GM18909 (cell line): ENCODE results near the gene ZNF575.

Experiments used
- ATAC-seq: cut with Tn5 transposase; IDR thresholded peaks from one replicate; pipeline ENCODE4 v1.9.1; 2021; ENCODE audit warnings: mild to moderate bottlenecking; ENCODE audit not compliant: unreplicated experiment, poor library complexity

Gene ZNF575

DNA sequence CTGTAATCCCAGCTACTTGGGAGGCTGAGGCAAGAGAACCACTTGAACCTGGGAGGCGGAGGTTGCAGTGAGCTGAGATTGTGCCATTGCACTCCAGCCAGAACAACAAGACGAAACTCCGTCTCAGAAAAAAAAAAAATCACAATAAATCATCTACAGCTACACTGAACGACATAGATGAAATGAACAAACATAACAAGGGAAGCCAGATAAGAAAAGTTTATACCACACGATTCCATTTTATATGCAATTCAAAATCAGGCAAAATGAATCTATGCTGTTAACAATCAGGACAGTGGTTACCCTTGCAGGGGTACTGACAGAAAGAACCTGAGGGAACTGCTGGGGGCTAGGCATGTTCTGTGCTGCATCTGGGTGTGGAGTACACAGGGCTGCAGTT lies 36.7 kb downstream of the ZNF575 start:
- no peak for ATAC-seq

DNA sequence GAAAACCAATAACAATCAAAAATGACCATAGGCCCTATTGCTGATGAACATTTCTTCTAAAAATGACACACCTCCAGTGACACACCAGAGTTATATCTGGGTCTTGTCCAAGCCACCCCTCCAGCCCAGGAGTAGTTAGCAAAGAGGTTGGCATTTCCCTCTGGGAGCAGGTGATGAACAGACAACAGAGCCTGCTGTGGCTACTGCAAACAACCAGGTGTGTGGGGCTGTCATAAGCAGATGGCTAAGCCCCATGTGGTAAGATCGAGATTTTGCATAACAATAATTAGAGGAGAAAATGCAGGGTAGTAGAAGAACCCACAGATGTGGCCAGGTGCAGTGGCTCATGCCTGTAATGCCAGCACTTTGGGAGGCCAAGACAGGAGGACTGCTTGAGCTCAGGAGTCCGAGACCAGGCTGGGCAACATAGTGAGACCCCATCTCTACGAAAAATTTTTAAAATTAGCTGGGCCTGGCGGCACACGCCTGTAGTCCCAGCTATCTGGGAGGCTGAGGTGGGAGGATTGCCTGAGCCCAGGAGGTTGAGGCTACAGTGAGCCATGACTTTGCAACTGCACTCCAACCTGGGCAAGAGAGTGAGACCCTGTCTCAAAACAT lies 37.3 kb downstream of the ZNF575 start:
- ATAC-seq = no peak

DNA sequence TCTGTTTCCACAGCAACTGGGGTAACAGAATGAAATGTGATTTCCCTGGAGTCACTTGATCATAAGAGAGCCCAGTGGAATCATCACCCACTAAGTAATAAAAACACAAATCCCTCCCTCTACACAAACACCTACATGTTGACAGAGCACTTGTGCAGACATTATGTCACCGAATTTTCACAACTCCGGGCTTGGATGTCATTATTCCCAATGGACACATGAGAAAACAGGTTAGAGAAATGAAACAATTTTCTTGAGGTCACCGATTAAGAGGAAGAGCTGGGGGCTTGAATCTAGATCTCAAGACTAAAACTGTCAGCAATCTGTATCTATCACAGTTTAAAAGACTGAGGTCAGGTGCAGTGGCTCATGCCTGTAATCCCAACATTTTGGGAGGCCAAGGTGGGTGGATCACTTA lies 39.2 kb downstream of the ZNF575 start:
- ATAC-seq = no peak

DNA sequence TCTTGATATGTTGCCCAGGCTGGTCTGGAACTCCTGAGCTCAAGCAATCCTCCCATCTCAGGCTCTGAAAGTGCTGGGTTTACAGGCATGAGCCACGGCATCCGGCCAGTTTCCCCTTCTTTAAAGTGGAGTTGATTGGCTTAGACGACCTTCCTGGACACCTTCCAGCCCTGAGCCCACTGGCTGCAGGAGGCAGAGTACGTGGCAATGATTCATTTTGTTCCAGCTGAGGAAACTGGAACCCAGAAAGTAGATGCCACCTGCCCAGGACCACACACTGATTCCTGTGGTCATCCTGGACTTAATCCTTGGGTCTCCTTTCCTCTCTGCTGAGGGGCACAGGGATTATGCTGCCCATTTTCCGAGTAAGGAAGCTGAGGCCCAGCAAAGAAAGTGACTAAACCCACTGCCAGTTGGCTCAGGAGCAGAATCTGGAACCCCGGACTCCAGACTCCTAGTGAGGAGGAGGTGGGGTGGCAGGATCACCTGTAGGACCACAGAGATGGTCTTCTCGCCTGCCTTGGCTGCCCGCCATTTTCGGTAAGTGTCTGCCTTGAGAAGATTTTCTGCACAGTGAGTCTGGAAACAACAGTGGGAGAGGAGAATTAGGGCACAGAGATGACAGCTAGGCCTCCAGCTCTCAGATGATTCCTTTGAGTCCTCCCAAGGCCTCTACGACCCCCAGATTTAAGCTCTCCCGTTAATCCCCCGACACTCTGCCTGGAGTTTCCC lies 41.6 kb downstream of the ZNF575 start:
- no peak for ATAC-seq

DNA sequence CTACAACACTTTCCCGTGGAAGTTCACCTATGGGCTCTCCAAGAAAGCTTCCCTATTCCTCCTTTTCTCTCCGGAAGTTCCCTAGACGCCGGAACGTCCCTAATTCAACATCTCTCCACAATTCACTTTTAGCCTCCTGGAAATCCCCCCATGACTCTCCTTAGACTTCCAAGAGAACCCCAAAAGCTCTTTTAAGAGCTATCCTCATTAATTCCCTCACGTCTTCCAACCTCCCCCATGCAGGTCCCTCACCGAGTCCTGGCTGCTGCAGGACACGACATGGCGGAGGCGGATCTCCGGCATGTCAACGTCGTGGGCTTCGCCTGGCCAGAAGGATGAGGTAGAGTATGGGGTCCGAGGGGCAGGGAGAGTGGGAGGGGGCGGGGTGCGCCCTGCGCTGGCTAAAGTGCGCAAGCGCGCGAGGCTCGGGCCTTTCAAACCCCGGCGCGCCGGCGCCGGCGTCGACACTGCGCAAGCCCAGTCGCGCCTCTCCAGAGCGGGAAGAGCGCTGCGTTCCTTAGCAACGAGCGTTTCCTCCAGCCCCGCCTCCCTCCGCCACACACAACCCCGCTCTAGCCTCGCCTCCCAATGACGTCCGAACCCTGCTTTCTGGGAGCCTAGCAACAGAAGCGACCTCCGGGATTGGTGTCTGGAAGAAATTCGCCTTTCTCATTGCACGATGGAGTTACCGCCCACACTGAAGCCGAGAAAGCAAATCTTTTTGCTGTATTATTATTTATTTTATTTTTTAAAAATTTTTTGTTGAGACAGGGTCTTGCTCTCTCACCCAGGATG lies 42.4 kb downstream of the ZNF575 start, which contains the start of the genes PINLYP and XRCC1:
Gene PINLYP, plus strand, starts transcription at position 646 of the 795 bp plus-strand sequence. CDS start 1,391 bp downstream, outside the sequence.
Gene XRCC1, minus strand, starts transcription at position 372 of the 795 bp plus-strand sequence. Its CDS starts 69 bp downstream, at position 303.
- peak; percentile 96 for ATAC-seq

DNA sequence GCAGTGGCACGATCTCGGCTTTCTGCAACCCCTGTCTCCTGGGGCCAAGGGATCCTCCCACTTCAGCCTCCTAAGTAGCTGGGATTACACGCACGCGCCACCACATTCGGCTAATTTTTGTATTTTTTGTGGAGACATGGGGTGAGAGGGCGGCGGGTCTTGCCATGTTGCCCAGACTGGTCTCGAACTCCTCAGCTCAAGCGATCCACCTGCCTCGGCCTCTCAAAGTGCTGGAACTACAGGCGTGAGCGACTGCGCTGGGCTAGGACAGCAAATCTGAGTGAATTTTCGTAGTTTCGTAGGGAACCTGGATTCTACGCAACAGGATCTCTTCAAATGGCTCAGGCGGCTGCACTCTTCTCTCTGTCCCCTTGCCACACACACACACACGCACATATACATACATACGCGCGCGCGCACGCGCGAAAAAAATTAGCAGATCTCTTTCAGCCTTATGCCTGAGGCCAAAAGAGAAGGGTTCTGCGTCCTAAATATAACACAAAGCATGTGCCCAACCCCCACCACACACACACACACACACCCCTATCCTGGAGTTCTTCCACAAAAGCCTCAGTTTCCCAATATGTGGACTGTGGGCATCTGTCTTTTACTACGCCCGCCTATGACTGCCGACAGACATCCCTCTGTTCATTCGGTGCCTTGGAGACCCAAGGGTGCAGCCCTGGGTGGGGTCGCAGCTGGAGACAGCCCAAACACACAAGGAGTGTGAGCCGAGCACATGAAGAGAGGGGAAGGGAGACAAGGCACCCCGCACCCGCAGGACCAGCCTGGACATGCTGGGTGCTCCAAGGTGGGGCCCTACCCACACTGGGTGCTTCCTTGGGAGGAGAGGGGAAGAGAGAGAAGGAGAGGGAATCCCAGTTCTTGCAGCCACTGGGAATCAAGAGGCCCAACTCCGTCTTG lies 43.2 kb downstream of the ZNF575 start:
- no peak for ATAC-seq

DNA sequence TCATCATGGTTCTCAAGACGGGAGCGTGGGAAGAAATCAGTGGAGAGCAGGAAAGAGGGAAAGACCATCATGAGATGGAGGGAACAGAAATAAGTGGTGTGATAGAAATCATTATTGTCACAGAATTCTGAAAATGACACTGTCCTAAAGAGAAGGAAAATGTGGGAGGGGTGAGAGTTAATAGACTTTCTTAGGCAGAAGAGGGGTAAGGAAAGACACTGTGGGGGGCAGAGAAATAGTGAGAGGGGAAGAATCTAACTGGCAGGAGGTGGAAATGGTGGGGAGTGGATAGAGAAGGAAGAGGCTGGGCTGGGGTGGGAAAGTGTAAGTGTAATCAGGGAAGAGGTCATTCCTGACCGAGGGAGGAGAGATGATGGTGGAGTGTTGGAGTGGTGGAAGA lies 45.8 kb downstream of the ZNF575 start:
- ATAC-seq = no peak

DNA sequence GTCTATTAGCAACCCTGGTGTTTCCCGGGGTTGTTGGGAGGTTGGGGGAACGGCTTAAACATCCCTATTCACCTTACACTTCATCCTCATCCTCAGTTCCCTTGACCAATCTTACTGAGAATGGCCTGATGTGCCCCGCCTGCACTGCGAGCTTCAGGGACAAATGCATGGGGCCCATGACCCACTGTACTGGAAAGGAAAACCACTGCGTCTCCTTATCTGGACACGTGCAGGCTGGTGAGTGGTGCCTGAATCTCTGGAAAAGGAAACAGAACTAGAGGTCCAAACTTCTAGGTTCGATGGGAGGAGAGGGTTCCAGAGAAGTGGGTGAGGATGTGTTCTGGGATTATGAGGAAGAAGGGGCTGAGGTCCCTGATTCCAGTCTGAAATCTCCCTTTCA lies 48.5 kb downstream of the ZNF575 start:
- no peak for ATAC-seq

DNA sequence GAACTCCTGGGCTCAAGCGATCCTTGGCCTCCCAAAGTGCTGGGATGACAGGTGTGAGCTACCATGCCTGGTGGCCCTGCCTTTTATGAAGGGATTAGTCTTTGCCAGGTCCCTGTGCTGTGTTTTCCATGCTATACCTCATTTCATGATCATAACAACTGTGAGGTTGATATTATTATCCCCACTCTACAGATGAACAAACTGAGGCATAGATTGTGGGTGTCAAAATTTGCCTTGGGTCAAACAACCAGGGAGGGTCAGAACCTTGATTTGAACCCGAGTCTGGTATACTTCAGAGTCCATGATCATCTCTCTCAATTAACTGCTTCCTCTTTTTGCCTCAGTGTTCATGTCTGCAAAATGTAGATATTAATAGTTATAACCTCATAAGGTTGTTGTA lies 49.5 kb downstream of the ZNF575 start:
- no peak for ATAC-seq

DNA sequence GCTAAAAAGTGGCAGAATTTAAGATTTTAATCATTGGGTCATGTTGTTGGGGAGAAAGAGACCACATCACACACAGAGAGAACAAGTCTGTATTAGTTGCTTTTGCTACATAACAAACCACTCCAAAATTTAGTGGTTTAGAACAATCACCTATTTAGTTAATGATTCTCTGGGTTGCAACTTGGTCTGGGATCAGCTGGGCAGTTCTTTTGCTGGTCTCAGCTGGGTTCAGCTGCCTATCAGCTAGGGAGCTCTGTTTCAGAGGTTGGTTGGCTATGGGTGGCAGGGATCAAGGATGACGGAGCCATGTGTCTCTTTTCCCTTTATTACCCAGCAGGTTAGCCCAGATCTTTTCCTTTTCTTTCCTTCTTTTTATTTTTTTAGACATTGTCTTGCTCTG lies 51.5 kb downstream of the ZNF575 start:
- ATAC-seq = peak; percentile 64
